WTC11 (cell line): ENCODE results near the gene ZNF248. TPM values are rescaled to one million over a fixed set of nuclear protein-coding genes. Genes with fewer than 3 reads are reported as not detected.

ENCODE experiments used
- ATAC-seq: fragments of 200-7000 bp; cut with Tn5 transposase; 2 replicates; pipeline ENCODE4 v1.10.0; 2021; ENCODE audit warnings: mild to moderate bottlenecking, moderate library complexity
- CTCF ChIA-PET: fragments of 300-600 bp; sonication (Branson Sonifier 250); formaldehyde crosslinking; loops from one replicate; lab custom pipeline; 2021; ENCODE audit warnings: antibody characterized with exemption; lab: Charles Lee
- POLR2A ChIA-PET: fragments of 350-600 bp; sonication (Branson Sonifier 250); formaldehyde crosslinking; loops from one replicate; lab custom pipeline; 2021; ENCODE audit warnings: antibody characterized with exemption; lab: Charles Lee
- DNase-seq: peaks from one replicate; pipeline ENCODE4 v3.0.0; 2021; ENCODE audit warnings: low spot score
- H3K27ac Mint-ChIP-seq: 2 replicates; pipeline ENCODE4 v1.8.0; 2021; ENCODE audit warnings: mixed read lengths
- H3K27me3 Mint-ChIP-seq: 2 replicates; pipeline ENCODE4 v1.8.0; 2021; ENCODE audit warnings: low read depth, mild to moderate bottlenecking, moderate library complexity, mixed read lengths
- H3K36me3 Mint-ChIP-seq: 2 replicates; pipeline ENCODE4 v1.8.0; 2021; ENCODE audit warnings: mixed read lengths
- H3K4me1 Mint-ChIP-seq: 2 replicates; pipeline ENCODE4 v1.8.0; 2022; ENCODE audit warnings: mixed read lengths
- H3K4me3 Mint-ChIP-seq: 2 replicates; pipeline ENCODE4 v1.8.0; 2021; ENCODE audit warnings: mild to moderate bottlenecking, moderate library complexity, mixed read lengths
- H3K9me3 Mint-ChIP-seq: 2 replicates; pipeline ENCODE4 v1.8.0; 2021; ENCODE audit warnings: mixed read lengths
- ARID4B ChIP-seq: sonication (generic); formaldehyde crosslinking; IDR thresholded peaks from 2 replicates; pipeline ENCODE4 v1.8.0; 2023; ENCODE audit warnings: missing genetic modification reagents, mild to moderate bottlenecking, borderline replicate concordance
- ATF1 ChIP-seq: sonication (generic); formaldehyde crosslinking; IDR thresholded peaks from 2 replicates; pipeline ENCODE4 v1.8.1; 2023; ENCODE audit warnings: mild to moderate bottlenecking, moderate library complexity, missing genetic modification reagents
- CREM ChIP-seq: sonication (generic); formaldehyde crosslinking; IDR thresholded peaks from 2 replicates; pipeline ENCODE4 v1.8.1; 2022; ENCODE audit warnings: mild to moderate bottlenecking, missing genetic modification reagents, moderate library complexity
- EMX1 ChIP-seq: fragments of 250-450 bp; sonication (Bioruptor Pico); IDR thresholded peaks from 2 replicates; pipeline ENCODE4 v1.8.0; 2021; ENCODE audit warnings: mild to moderate bottlenecking
- GABPB1 ChIP-seq: sonication (generic); formaldehyde crosslinking; IDR thresholded peaks from 2 replicates; pipeline ENCODE4 v1.8.1; 2023; ENCODE audit warnings: mild to moderate bottlenecking, missing genetic modification reagents
- GRHL2 ChIP-seq: fragments of 250-450 bp; sonication (Bioruptor Pico); IDR thresholded peaks from 2 replicates; pipeline ENCODE4 v1.8.0; 2022; ENCODE audit warnings: mild to moderate bottlenecking, moderate library complexity; ENCODE audit not compliant: insufficient replicate concordance, severe bottlenecking
- NFATC4 ChIP-seq: fragments of 250-450 bp; sonication (Bioruptor Pico); IDR thresholded peaks from 2 replicates; pipeline ENCODE4 v1.9.0; 2021; ENCODE audit warnings: mild to moderate bottlenecking
- NR1H2 ChIP-seq: sonication (generic); formaldehyde crosslinking; IDR thresholded peaks from 2 replicates; pipeline ENCODE4 v1.9.0; 2021; ENCODE audit warnings: mild to moderate bottlenecking, moderate library complexity, missing genetic modification reagents
- SMAD3 ChIP-seq: sonication (generic); formaldehyde crosslinking; IDR thresholded peaks from 2 replicates; pipeline ENCODE4 v1.8.0; 2022; ENCODE audit warnings: missing genetic modification reagents, mild to moderate bottlenecking, borderline replicate concordance
- TEAD1 ChIP-seq: sonication (generic); formaldehyde crosslinking; IDR thresholded peaks from 2 replicates; pipeline ENCODE4 v1.8.0; 2022; ENCODE audit warnings: mild to moderate bottlenecking, missing genetic modification reagents
- ZMAT4 ChIP-seq: fragments of 250-450 bp; sonication (Bioruptor Pico); IDR thresholded peaks from 2 replicates; pipeline ENCODE4 v1.9.0; 2021; ENCODE audit warnings: mild to moderate bottlenecking
- ZNF416 ChIP-seq: fragments of 250-450 bp; sonication (Bioruptor Pico); IDR thresholded peaks from 2 replicates; pipeline ENCODE4 v1.9.0; 2021; ENCODE audit warnings: mild to moderate bottlenecking, inconsistent platforms
- total RNA-seq: library from RNA; stranded (reverse); gene quantifications from 3 replicates; pipeline ENCODE4 v1.2.3, GENCODE V29; 2021
- TF ChIP-seq, protein P1 (sequence below): fragments of 250-450 bp; sonication (Bioruptor Pico); IDR thresholded peaks from 2 replicates; pipeline ENCODE4 v1.9.0; 2021; ENCODE audit warnings: moderate library complexity, mild to moderate bottlenecking, inconsistent platforms, borderline replicate concordance
- TF ChIP-seq, protein P2 (sequence below): sonication (generic); formaldehyde crosslinking; IDR thresholded peaks from 2 replicates; pipeline ENCODE4 v1.8.0; 2023; ENCODE audit warnings: missing genetic modification reagents
- TF ChIP-seq, protein P3 (sequence below): sonication (generic); formaldehyde crosslinking; IDR thresholded peaks from 2 replicates; pipeline ENCODE4 v1.8.1; 2022; ENCODE audit warnings: mild to moderate bottlenecking, moderate library complexity, missing genetic modification reagents
- TF ChIP-seq, protein P4 (sequence below): fragments of 250-450 bp; sonication (Bioruptor Pico); IDR thresholded peaks from 2 replicates; pipeline ENCODE4 v1.9.0; 2021; ENCODE audit warnings: mild to moderate bottlenecking

ZNF248 gene
- total RNA-seq, 1 experiment from 2014 or later = 1.9 TPM

DNA sequence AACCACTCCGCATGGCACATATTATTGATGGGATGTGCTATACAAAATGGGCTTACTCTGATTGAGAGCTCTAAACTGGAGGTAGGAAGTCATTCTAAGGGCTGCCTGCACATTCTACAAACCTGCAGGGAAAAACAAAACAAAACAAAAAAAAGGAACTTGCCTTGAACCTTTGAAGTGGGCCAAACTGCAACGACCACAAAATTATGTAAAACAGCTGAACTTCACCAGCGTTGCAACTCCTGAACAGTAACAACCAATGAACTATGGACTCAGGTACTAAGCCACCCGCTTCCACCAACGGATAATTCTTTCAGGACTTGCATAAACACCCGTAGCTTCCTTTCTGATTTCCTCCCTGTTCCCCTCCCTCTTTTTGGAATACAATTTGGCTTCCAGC, 80.4 kb downstream of the ZNF248 start:
- H3K36me3 Mint-ChIP-seq = peaks cover 54% of the 10 kb centered on the region

GRCh38 chr10:37775612-37776011, 81.8 kb downstream of the ZNF248 start:
- no peak for ATAC-seq
- peaks cover 54% of the 10 kb centered on the region for H3K36me3 Mint-ChIP-seq
- ChIA-PET POLR2A (no interaction called here), CTCF (no interaction called here)
- H3K4me1 Mint-ChIP-seq = no peaks in the 10 kb centered on the region
- no peak overlapping the region for H3K27ac Mint-ChIP-seq
- H3K4me3 Mint-ChIP-seq = no peak overlapping the region
- H3K27me3 Mint-ChIP-seq = peaks cover 4% of the 10 kb centered on the region
- peaks cover 55% of the 10 kb centered on the region for H3K9me3 Mint-ChIP-seq
- TF ChIP-seq ARID4B (CRISPR knock-in tag) (no peak), EMX1 (CRISPR knock-in tag) (no peak), NR1H2 (CRISPR knock-in tag) (no peak), GABPB1 (no peak)
- TF ChIP-seq, protein P1, sequence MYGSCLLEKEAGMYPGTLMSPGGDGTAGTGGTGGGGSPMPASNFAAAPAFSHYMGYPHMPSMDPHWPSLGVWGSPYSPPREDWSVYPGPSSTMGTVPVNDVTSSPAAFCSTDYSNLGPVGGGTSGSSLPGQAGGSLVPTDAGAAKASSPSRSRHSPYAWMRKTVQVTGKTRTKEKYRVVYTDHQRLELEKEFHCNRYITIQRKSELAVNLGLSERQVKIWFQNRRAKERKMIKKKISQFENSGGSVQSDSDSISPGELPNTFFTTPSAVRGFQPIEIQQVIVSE = no peak
- TF ChIP-seq, all 79 proteins: peak for 0
- DNase-seq = no peak

More for the DNA sequence above, 80.4 kb downstream of the ZNF248 start:
- ATAC-seq (no peak), DNase-seq (no peak)
- TF ChIP-seq, protein P2, sequence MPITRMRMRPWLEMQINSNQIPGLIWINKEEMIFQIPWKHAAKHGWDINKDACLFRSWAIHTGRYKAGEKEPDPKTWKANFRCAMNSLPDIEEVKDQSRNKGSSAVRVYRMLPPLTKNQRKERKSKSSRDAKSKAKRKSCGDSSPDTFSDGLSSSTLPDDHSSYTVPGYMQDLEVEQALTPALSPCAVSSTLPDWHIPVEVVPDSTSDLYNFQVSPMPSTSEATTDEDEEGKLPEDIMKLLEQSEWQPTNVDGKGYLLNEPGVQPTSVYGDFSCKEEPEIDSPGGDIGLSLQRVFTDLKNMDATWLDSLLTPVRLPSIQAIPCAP = no peak
- TF ChIP-seq ZNF416 (CRISPR knock-in tag) (no peak), SMAD3 (no peak)
- no peak overlapping the region for H3K4me3 Mint-ChIP-seq
- ChIA-PET CTCF (no interaction called here), POLR2A (no interaction called here)
- peaks cover 64% of the 10 kb centered on the region for H3K9me3 Mint-ChIP-seq
- H3K27me3 Mint-ChIP-seq = peaks cover 4% of the 10 kb centered on the region
- no peak overlapping the region for H3K27ac Mint-ChIP-seq
- no peaks in the 10 kb centered on the region for H3K4me1 Mint-ChIP-seq

GRCh38 chr10:37774351-37774750, 83.1 kb downstream of the ZNF248 start:
- TF ChIP-seq, protein P2 = no peak
- TF ChIP-seq GRHL2 = no peak
- TF ChIP-seq, protein P3, sequence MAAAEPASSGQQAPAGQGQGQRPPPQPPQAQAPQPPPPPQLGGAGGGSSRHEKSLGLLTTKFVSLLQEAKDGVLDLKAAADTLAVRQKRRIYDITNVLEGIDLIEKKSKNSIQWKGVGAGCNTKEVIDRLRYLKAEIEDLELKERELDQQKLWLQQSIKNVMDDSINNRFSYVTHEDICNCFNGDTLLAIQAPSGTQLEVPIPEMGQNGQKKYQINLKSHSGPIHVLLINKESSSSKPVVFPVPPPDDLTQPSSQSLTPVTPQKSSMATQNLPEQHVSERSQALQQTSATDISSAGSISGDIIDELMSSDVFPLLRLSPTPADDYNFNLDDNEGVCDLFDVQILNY (CRISPR knock-in tag) = no peak
- H3K36me3 Mint-ChIP-seq = peaks cover 51% of the 10 kb centered on the region
- peaks cover 49% of the 10 kb centered on the region for H3K9me3 Mint-ChIP-seq
- ATAC-seq = no peak
- no peak overlapping the region for H3K4me3 Mint-ChIP-seq
- no peak for DNase-seq
- no peak overlapping the region for H3K27ac Mint-ChIP-seq
- no peaks in the 10 kb centered on the region for H3K4me1 Mint-ChIP-seq
- CTCF ChIA-PET = no interaction called here
- peaks cover 7% of the 10 kb centered on the region for H3K27me3 Mint-ChIP-seq
- POLR2A ChIA-PET = no interaction called here

GRCh38 chr10:37765216-37765615, 92.2 kb downstream of the ZNF248 start:
- peaks cover 74% of the 10 kb centered on the region for H3K9me3 Mint-ChIP-seq
- CTCF ChIA-PET = no interaction called here
- H3K4me1 Mint-ChIP-seq = no peaks in the 10 kb centered on the region
- POLR2A ChIA-PET = no interaction called here
- peaks cover 70% of the 10 kb centered on the region for H3K36me3 Mint-ChIP-seq
- peaks cover 30% of the 10 kb centered on the region for H3K27me3 Mint-ChIP-seq
- DNase-seq = no peak
- no peak overlapping the region for H3K4me3 Mint-ChIP-seq
- no peak for ATAC-seq
- H3K27ac Mint-ChIP-seq = no peak overlapping the region
- TF ChIP-seq ATF1 (CRISPR knock-in tag) = no peak
- no peak for TF ChIP-seq CREM (CRISPR knock-in tag)
- TF ChIP-seq ZMAT4 (CRISPR knock-in tag) = no peak
- TF ChIP-seq TEAD1 (CRISPR knock-in tag) = no peak
- TF ChIP-seq, protein P4, sequence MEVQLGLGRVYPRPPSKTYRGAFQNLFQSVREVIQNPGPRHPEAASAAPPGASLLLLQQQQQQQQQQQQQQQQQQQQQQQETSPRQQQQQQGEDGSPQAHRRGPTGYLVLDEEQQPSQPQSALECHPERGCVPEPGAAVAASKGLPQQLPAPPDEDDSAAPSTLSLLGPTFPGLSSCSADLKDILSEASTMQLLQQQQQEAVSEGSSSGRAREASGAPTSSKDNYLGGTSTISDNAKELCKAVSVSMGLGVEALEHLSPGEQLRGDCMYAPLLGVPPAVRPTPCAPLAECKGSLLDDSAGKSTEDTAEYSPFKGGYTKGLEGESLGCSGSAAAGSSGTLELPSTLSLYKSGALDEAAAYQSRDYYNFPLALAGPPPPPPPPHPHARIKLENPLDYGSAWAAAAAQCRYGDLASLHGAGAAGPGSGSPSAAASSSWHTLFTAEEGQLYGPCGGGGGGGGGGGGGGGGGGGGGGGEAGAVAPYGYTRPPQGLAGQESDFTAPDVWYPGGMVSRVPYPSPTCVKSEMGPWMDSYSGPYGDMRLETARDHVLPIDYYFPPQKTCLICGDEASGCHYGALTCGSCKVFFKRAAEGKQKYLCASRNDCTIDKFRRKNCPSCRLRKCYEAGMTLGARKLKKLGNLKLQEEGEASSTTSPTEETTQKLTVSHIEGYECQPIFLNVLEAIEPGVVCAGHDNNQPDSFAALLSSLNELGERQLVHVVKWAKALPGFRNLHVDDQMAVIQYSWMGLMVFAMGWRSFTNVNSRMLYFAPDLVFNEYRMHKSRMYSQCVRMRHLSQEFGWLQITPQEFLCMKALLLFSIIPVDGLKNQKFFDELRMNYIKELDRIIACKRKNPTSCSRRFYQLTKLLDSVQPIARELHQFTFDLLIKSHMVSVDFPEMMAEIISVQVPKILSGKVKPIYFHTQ = no peak
- TF ChIP-seq NFATC4 (CRISPR knock-in tag) = no peak
